Epithelial cell of esophagus (primary cell): Measurements from ENCODE around the gene FOXRED1.

Experiments used
- DNase-seq: peaks from one replicate; pipeline ENCODE4 v3.0.0; 2010; ENCODE audit warnings: low read depth
- H3K4me3 ChIP-seq: 2 replicates; pipeline ENCODE4 v1.5.1; 2011; ENCODE audit warnings: mild to moderate bottlenecking, low read length, control low read depth
- TF ChIP-seq, protein P1 (sequence below): IDR thresholded peaks from 2 replicates; pipeline ENCODE4 v1.5.1; 2011; ENCODE audit warnings: low read depth, mild to moderate bottlenecking, low read length, control low read depth, inconsistent platforms; ENCODE audit not compliant: insufficient read depth; ENCODE audit errors: missing control alignments

FOXRED1 gene

GRCh38 chr11:126318574-126319373 lies 49.8 kb downstream of the FOXRED1 start:
- peak; percentile 95 for DNase-seq
- H3K4me3 ChIP-seq: no peak overlapping the region
- TF ChIP-seq, protein P1, sequence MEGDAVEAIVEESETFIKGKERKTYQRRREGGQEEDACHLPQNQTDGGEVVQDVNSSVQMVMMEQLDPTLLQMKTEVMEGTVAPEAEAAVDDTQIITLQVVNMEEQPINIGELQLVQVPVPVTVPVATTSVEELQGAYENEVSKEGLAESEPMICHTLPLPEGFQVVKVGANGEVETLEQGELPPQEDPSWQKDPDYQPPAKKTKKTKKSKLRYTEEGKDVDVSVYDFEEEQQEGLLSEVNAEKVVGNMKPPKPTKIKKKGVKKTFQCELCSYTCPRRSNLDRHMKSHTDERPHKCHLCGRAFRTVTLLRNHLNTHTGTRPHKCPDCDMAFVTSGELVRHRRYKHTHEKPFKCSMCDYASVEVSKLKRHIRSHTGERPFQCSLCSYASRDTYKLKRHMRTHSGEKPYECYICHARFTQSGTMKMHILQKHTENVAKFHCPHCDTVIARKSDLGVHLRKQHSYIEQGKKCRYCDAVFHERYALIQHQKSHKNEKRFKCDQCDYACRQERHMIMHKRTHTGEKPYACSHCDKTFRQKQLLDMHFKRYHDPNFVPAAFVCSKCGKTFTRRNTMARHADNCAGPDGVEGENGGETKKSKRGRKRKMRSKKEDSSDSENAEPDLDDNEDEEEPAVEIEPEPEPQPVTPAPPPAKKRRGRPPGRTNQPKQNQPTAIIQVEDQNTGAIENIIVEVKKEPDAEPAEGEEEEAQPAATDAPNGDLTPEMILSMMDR: no peak

DNA sequence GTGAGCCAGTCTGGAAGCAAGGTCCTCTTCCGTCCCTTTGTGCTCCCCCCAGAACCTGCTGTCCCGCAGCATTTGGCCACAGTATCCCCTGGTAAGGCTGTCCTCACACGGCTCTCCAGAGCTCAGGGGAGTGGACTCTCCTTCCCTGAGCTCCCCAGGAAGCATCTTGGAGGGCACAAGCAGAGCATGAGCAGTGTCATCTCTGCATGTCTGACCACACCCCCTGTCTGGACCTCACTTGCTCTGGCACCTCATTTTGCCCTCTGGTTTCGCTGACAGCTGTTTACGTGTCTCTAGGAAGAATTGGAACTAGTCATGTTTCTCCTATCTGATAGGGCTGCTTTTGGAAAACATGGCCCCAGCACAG lies 50.4 kb downstream of the FOXRED1 start:
- TF ChIP-seq, protein P1: no peak
- H3K4me3 ChIP-seq: no peak overlapping the region
- DNase-seq: no peak

DNA sequence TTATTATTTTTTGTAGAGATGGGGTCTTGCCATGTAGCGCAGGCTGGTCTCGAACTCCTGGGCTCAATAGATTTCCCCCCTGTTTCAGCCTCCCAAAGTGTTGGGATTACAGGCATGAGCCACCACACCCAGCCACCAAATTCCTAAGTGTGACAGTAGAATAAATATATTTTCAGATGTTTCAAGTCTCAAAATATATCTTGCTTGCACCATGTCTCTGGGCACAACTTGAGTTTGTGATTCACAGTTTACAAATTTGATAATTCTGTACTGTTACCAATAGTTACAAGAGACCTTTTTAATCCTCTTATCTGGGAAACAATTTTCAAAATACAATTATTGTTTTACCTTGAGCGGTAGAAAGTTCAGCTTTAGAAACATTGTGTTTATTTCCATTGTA lies 54.0 kb downstream of the FOXRED1 start:
- H3K4me3 ChIP-seq: no peak overlapping the region
- no peak for DNase-seq
- TF ChIP-seq, protein P1: no peak

DNA sequence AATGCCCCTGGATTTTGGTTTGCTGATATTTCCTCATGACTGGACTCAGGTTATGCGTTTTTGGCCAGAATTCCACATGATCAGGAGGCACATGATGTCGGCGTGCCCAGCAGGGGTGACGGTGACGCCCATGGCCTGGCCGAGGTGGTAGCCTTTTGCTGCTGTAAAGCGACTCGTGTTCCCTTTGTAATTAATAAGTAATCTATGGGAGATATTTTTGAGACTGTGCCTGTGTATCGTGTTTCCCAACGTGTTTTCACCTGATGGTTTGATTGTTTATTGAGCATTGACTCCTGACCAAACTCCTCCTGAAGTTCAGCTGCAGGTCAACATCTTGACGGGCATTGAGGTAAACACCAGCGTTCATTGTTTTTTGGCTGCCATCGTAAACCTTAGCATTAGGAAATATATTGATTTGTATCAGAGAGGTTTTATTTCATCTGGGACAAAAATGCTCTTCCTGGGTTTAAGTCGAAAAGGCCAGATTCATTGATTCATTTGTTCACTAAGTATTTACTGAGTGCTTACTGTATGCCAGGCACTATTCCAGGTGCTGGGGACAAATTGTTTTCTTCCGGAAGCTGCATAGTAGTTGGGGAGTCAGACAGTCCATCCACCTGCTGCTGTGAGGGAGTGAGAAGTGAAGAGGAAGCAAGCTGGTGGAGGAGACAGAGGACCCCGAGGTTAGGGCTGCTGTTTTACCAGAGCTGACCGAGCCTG lies 58.5 kb downstream of the FOXRED1 start:
- TF ChIP-seq, protein P1: no peak
- no peak for DNase-seq
- H3K4me3 ChIP-seq: no peak overlapping the region
